ENCODE data around the gene ZKSCAN8.

GRCh38 chr6:28167926-28168325, 26.2 kb downstream of the ZKSCAN8 start:
- TF ChIP-seq, protein P1, sequence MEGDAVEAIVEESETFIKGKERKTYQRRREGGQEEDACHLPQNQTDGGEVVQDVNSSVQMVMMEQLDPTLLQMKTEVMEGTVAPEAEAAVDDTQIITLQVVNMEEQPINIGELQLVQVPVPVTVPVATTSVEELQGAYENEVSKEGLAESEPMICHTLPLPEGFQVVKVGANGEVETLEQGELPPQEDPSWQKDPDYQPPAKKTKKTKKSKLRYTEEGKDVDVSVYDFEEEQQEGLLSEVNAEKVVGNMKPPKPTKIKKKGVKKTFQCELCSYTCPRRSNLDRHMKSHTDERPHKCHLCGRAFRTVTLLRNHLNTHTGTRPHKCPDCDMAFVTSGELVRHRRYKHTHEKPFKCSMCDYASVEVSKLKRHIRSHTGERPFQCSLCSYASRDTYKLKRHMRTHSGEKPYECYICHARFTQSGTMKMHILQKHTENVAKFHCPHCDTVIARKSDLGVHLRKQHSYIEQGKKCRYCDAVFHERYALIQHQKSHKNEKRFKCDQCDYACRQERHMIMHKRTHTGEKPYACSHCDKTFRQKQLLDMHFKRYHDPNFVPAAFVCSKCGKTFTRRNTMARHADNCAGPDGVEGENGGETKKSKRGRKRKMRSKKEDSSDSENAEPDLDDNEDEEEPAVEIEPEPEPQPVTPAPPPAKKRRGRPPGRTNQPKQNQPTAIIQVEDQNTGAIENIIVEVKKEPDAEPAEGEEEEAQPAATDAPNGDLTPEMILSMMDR (IDR thresholded peaks at IDR 0.05), result no peak
- TF ChIP-seq, protein P2, sequence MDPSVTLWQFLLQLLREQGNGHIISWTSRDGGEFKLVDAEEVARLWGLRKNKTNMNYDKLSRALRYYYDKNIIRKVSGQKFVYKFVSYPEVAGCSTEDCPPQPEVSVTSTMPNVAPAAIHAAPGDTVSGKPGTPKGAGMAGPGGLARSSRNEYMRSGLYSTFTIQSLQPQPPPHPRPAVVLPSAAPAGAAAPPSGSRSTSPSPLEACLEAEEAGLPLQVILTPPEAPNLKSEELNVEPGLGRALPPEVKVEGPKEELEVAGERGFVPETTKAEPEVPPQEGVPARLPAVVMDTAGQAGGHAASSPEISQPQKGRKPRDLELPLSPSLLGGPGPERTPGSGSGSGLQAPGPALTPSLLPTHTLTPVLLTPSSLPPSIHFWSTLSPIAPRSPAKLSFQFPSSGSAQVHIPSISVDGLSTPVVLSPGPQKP (IDR thresholded peaks at IDR 0.05; ENCODE audit: low read depth, low read length), result no peak
- no peak for TF ChIP-seq HDAC2 (IDR thresholded peaks at IDR 0.05)
- no peak for TF ChIP-seq TP53 (CRISPR knock-in tag; IDR thresholded peaks at IDR 0.05)
- TF ChIP-seq PHF8 (IDR thresholded peaks at IDR 0.05; ENCODE audit: borderline replicate concordance, low read depth), result no peak
- TF ChIP-seq EP300 (IDR thresholded peaks at IDR 0.05), result no peak
- TF ChIP-seq CHD2 (IDR thresholded peaks at IDR 0.05; ENCODE audit: low read length, partially characterized antibody), result no peak
- no peak for TF ChIP-seq MAX (IDR thresholded peaks at IDR 0.05)
- no peak for TF ChIP-seq RCOR1 (IDR thresholded peaks at IDR 0.05; ENCODE audit: low read depth, low read length)
- TF ChIP-seq ZSCAN20 (CRISPR knock-in tag; IDR thresholded peaks at IDR 0.05), result no peak
- no peak for TF ChIP-seq MAFK (IDR thresholded peaks at IDR 0.05; ENCODE audit: partially characterized antibody)
- no peak for TF ChIP-seq MAZ (IDR thresholded peaks at IDR 0.05; ENCODE audit: borderline replicate concordance, low read depth, low read length)
- no peak for TF ChIP-seq RAD21 (conservative IDR thresholded peaks at IDR 0.05 in 1 of 2, IDR thresholded peaks at IDR 0.05 in 1 of 2)
- no peak for TF ChIP-seq CBX2 (IDR thresholded peaks at IDR 0.05; ENCODE audit: borderline replicate concordance, low read depth)

All from A549 (cell line).